NCI-H2029 treated with DMSO at 0.1 percent for 48 hours (cell line): Measurements from ENCODE around the gene GNB1.
A peak's percentile ranks its signal among the peaks of the same experiment; 100 is the strongest.

Source experiments
- DNase-seq: peaks from one replicate; lab custom pipeline; 2025; lab: John Stamatoyannopoulos, UW

Gene GNB1

DNA sequence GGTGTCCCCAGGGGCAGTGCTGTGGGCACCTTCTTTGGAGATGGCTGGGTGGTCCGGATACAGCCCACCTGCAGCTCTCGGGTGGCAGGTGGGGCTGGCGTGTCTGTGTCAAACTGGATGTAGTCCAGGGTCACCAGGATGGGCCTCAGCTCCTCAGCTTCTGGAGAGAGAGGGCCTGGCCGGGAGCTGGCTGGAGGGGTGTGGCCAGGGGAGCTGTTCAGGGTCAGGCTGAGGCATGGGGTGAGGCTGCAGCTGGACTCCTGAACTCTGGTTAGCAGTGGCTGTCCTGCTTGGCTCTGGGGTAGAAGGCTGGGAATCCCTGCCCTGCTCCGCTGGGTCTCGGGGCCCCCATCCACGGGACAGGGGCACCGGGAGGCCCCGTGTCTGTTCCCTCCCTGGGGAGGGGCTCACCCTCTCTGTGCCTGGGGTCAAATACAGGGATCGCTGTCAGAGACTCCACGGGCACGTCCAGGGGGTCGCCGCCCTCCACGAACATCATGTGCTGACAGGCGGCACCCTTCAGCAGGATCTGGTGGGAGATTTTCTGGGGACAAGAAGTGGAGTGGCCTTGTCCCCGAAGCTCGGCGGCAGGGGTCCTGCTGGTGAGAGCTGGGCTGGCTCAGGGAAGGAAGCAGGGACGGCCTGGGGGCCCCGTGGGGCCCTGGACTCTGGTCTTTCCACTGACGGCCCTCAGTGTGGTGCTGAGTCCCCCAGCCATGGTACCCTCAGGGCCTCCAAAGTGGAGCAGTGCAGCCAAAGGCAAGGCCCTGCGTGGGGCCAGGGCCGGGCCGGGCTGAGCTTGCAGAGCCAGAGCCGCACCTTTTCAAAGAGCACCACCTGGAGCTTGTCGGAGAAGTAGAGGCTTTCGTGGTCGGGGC lies 32.3 kb upstream of the GNB1 start:
- DNase-seq: no peak

DNA sequence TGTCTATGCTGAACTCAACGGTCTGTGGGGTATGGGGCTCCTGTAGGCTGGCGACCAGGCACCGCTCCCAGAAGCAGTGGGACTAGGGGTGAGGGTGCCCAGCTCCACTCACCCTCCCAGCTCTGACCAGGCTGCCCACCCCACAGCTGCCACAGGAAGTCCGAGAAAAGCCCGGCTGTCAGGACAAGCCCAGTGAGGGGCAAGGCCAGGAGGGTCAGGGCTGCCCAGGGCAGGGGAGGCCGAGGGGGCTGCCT lies 31.7 kb upstream of the GNB1 start:
- no peak for DNase-seq

DNA sequence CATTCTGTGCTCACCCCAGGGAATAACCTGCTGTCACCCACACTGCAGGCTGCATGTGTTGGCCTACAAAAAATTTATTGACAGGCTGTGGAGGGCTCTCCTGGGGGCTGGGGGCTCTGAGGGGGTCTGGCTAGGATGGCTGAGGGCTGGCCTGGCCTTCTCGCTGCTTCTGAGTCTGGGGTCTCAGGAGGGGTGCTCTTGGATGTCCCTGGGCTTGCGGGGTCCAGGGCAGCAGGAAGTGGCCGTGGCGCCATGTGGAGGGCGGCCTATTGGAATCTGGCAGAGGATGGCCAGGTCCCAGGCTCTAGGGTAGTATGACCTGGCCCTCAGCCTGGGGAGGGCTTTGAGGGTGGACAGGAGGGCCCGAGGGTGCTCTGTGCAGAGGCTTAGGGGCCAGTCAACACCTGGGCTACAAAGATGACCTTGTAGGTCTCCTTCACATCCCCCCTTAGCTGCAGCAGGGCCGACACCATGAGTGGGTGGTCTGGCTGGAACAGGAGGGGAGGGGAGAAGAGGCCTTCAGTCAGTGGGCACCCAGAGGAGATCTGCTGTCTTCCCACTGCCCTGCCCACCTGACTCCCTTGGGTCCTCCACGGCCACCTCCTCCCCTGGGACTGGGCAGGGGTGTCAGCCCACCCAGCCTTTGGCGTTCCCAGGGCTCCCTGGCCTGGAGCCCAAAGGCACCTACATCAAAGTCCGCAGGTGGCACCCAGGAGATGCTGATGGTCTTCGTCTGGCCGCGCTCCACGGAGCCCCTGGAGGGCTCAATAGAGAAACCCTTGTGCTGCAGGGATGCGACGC lies 31.2 kb upstream of the GNB1 start:
- no peak for DNase-seq

DNA sequence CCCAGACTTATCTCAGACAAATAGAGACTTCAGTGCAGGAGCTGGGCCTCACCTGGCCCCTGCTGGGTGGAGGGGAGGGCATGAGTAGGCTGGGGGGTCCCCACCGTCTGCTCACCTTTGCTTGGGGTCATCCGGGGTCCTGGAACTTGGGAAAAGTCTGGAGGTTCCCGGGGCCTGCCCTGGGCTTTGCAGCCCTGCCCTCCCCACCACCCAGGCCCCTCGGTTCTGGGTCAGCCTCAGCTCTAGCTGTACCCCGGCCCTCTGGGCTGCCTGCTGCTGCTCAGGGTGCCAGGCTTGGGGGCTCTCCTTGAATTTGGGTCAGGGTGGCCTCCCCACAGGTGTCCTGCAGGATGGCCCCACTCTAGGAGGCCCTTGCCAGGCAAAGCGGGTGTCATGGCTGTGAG lies 30.6 kb upstream of the GNB1 start:
- no peak for DNase-seq

DNA sequence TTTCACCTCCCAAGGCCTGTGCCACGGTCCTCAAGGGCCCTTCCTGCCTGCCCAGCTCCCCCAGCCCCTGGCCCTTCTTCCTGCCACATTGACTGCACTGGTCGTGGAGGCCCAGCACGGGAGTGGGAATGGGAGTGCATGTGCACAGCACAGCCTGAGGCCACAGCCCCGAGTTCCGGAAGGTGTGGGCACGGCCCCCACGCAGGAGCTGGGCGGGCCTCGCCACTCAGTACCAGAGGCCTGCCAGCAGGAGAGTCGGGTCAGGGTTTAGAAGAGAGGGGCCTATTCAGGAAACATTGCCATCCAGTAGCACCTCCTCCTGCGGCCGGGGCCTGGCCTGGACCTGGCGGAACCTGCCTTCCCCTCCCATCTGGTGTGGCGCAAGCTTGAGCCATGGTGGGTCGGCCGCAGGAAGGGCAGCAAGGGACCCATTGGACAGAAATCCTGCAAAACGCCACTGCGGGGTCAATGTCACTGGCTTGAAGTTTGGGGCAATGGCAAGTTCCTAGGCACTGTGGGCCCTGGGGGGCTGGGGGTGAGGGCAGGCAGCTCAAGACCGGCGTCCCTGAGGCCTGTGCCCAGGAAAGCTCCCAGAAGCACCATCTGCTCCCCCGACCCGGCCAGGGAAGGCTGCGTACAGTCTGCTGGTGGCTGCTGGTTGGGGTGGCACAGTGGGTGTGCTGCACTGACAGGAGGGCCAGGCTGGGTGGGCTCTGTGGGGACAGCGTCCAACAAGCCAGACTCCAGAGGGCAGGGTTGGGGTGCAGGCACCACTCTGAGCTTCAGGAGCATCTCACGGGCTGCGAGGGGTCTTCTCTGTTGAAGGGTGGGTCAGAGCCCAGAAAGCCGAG lies 29.9 kb upstream of the GNB1 start:
- no peak for DNase-seq

DNA sequence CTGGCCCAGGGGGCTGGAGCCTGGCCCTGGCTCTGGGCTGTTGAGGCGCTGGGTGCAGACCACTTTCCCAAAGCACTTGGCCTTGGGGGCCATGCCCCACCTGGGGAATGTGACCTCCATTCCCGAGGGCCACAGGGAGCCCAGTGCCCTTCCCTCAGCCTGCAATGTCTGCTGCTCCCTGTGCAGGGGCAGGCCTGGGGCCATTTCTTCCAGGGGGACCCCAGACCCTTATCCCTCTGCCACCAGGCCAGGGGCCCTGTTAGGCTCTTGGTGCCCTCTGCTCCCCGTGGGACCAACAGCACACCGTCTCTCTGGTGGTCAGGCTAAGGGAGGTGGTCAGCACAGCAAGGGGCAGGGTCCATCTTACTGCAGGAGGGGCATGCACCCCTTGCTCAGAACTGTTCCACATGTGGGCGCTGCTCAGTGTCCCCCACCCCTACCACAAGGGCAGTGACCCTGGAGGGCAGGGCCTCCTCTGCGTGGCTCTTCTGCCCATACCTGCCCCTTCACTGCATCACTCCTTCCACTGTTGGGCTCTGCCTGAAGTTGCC lies 29.2 kb upstream of the GNB1 start:
- DNase-seq: no peak

DNA sequence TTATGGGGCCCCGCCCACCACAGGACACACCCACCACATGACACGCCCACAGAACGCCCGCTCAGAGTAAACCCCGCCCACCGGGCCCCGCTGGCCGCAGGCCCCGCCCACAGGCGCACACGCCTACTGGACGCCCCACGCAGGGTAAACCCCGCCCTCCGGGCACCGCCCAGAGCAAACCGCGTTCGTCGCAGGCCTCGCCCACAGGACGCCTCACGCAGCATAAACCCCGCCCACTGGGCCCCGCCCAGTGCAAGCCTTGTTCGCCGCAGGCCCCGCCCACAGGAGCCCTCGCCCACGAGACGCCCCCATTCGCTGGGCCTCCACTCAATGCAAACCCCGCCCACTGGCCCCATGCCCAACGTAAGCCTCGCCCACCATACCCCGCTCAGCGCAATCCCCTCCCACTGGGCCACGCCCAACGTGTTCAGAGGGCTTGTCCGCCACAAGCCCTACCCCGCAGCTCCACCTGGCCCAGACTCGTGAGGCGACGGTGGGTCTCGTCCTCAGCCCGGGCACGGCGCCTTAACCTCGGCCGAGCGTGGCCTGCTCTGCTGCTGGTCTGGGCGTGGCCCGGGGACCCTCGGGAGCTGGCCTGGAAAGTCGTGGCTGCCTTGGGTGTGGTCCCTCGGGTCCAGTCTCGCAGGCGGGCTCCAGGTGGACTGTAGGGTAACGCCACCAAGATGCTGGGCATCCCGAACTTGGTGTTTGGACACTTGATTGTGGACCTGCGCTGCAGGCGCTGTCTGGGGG lies 28.6 kb upstream of the GNB1 start:
- DNase-seq: peak; percentile 66

DNA sequence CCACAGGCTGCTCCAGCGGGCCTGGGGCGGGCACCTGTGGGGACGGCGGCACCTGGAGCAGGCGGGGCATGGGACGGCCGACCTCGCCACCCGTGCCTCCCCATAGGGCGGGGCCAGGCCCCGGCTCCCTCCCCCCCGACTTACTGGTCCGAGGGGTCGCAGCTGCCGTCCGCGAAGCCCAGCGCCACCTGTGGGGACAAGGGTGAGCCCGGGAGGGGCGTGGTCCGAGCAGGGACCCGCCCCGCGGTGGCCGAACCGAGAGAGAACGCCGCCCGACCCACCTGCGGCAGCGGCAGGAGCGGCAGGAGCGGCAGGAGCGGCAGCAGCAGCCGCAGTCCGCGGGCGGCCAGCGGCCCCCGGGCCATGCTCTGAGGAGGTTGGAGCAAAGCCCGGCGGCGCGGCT lies 28.0 kb upstream of the GNB1 start, which contains the start of gene TMEM52:
TSS of gene TMEM52 (minus strand) at position 379 of the 403 bp plus-strand sequence. CDS start at position 365, 14 bp downstream.
- no peak for DNase-seq

DNA sequence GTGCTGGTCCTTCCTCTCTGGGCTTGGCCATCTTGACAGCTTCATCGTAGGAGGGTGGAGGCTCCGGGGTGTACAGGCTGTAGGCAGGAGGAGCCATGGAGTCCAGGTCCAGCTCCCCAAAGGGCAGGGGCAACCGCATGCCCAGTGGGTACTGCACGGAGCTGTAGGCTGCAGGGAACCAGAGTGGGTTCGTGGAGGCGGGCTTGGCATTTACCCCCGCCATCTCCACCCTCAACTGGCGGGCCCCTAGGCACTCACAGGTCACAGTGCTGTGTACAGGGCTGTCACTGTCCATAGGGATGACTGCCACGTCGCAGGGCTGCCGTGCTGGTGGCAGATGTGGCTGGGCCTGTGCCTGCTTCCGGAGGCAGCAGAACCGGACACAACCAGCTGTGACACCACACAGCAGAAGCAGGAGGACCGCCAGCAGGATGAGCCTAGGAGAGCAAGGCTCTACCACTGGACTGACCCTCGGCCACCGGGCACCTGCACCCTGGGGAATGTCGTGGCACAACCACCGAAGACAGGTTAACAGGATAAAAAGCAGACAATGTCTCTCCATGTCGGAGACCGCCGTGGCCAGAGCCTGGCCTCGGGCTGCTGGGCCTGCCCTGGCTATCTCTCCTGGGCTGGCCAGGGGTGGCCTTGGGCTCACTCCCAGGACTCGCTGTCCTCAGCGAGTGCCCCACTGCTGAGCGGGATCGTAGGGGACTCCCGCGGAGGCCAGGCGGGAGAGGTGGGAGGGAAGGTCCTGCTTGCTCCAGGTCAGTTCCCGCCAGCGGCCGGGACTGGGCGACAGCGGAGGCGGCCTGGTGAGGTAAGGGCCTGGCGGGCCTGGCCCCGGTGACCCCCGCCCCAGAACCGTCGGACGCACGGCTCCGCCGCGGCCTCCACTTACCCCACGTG lies 27.4 kb upstream of the GNB1 start:
- DNase-seq: no peak

DNA sequence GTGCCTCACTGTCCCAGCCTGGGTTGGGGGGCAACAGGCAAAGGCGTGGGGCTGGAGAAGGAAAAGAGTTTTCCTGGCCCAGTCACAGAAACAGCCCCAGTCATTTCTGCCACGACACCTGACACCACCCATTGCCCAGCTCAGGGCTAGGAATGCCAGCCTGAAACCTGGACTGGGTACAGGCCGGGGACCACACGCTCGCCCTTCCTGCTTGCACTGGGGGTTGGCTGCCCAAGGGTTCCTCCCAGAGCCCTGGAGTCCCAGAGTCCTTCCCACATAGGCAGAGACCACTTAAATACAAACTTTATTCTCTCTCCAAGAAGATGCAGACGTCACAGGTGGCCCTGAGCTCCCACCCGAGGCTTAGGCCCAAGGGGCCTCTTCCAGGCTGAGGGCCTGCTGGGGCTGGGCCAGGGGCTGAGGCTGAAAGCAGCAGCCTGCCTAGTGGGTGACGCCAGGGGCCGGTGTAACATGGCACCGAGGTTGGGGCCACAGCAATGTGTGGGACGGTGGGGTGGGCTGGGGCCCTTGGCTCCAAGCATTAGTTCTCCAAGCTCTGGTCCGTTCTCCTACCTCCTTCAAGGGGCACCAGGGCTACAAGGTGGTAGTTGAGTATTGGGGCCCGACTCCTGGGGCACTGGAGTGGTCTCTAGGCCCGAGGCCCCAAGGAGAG lies 26.6 kb upstream of the GNB1 start:
- no peak for DNase-seq

DNA sequence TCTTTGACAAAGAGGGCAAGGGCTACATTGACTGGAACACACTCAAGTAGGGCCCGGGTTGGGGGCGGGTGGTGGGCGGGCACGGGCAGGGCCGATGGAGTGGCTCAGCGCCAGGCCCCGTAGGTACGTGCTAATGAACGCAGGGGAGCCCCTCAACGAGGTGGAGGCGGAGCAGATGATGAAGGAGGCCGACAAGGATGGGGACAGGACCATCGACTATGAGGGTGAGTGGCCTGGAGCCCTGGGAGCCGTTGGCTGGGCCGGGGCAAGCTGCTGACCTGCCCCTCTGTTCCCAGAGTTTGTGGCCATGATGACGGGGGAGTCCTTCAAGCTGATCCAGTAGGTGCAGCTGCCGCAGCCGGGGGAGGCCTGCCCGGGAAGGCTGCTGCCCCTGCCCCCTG lies 26.0 kb upstream of the GNB1 start:
- no peak for DNase-seq

DNA sequence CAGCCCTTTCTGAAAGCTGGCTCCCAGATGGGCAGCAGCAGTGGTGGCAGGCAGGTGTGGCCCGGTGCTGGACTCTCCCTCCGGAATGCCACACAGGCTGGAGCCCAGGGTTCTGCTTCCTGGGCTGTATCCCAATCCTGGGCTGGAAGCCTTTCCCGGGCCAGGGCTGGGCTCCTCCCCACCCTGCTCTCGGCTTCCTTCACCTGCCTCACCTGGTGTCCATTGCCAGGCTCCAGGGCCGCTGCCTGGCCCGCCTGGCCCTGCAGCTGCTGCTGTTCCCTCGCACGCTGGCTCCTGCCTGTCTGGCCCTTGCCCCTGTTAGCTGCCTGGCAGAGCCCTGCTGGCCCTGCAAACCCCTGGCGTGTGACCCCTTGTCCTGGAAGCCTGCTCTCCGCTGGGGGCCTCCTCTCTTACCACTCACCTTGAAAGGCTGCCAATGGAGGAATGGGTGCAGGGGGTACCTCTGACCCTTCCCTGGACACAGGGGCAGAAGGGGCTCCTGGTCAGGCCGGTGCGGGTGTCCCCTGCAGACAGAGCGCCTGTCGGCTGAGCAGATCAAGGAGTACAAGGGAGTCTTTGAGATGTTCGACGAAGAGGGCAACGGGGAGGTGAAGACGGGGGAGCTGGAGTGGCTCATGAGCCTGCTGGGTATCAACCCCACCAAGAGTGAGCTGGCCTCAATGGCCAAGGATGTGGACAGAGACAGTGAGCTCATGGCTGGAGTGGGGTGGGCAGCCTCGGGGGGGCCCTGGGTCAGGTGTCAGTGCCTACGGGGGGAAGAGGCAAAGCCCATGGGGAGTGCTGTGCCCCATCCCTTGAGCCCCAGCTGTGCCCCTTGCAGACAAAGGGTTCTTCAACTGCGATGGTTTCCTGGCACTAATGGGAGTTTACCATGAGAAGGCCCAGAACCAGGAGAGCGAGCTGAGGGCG lies 25.3 kb upstream of the GNB1 start:
- no peak for DNase-seq

DNA sequence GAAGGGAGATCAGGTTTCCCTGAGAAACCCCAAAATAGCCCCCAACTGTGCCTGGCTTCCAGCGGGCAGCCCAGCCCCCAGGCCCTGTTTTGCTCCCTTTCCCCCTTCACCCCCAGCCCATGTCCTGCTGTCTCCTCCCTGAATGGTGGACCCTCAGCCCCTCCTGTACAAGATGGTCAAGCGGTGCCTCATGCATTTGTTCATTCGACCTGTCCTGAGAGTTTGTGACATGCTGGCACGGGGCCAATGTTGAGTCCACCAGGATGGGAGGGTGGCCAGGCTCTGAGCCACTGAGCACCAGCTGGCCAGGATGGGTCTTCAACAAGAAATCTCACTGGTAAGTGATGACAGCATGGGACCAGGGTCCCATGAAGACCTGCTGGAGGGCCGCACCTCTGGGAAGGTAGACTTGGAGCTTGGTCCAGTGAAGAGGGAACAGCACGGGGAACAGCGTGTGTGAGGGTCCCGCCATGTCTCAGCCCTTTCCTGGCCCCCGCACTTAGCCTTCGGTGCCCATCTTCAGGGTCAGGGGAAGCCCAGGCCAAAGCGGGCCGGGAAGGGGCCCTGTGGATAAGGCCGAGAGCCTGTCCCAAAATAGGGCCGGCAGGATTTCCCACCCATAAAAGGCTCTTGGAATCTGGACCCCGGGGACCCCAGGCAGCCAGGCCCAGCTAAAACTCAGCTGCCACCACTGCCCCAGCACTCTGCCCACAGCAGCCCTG lies 24.2 kb upstream of the GNB1 start, which contains the start of gene CALML6:
TSS of gene CALML6 (plus strand) at position 290 of the 722 bp plus-strand sequence. CDS start at position 311, 21 bp downstream.
- DNase-seq: no peak

DNA sequence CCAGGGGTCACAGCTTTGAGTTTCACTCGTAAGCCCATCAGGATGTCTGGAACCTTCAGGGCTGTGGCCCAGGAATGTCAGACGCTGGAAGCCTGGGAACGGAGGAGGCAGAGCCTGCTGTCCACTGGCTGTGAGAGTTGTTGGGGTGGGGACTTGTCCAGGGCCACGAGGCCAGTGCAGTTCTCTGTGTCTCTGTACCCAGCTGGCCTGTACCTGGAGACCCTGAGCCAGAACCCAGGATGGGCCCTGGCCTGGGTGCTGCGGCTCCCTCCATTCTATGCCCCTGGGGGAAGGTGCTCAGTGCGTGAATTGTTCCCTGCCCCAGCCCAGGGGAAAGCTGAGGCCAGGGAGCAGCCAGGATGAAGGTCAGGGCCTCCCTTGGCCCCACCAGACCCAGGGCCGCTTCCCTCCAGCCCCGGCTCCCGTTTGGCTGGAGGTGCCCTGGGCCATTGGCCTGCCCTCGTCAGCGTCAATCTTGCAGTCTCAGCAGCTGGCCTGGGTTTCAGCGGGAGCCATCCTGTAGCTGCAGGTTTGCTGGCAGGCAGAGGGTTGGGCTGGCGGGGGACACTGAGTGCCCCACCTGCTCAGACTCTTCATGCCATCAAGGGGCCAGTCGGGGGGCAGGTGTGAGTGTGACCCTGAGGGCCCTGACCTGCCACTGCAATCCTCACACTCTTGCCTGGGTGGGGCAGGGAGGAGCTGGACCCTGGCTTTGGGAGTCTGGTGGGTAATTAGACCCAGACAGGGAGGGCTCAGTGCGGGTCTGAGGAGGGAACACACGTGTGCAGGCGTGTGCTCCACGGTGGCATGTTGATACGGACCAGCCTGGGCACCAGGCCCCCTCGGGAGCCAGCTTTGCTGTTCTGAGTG lies 23.4 kb upstream of the GNB1 start:
- no peak for DNase-seq

DNA sequence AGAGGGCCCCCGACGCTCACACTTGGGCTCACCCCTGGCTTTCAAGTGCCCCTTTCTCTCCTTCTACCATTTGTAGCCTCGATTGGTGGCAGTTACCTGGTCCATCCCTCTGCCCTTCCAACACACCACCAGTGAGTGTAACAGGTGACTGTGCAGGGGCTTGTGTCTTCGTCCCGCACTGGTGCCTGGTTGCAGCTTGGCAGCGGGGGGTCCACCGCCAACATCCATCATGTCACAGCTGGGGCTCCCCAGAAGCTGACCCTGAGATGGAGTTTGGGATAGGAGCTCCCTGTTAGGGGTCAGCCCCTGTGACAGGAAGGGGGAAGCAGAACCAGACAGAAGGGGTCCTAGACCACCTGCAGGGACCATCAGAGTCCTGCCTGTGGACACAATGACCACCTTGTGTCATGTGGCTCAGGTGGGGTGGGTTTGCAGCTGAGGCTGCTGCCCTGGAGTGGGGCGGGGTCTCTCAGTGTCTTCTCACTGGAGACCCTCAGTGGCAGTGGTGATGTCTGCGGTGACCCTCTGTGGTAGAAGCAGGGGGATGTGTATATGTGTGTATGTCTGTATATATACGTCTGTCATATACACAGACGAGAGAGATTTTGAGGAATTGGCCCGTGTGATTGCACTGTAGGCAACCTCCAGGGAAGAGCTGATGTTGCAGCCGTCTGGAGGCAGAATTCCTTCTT lies 20.6 kb upstream of the GNB1 start:
- no peak for DNase-seq

DNA sequence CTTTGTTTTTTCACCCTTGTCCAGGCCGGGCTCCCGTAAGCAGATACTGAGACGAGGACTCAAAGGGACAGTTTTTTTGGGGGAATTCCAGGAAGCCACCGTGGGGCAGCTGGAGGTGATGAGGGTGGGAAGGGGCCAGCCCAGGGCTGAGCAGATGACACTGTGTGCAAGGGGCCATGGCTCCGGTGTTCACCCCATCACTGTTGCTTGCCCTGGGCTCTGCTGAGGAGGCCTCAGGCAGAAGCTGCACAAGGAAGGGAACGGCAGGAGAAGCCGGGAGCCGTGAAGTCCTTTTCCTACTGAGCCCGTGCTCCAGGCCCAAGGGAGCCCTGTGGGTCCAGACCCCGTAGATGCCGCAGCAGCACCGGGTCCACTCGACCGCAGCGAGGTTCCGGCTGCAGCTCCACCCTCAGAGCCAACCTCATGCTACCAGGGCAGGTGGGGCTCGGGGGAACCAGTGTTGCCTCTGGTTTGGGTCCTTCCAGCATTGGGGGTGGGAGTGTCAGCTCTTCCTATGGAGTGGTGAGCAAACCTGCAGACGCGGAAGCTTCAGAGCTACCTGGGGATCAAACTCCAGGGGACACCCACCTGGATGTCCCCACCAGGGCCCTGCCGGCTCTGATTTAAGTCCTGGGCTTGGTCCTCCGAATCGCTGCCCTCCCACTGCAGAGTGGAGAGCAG lies 19.9 kb upstream of the GNB1 start:
- DNase-seq: no peak
